Ecto neural progenitor cell (in vitro differentiated cells): ENCODE data around the gene LMAN1.

Experiments
- DNase-seq: peaks from one replicate; pipeline ENCODE4 v3.0.0-alpha.2; 2018; ENCODE audit warnings: low spot score

The LMAN1 gene

GRCh38 chr18:59359576-59359952, 499 bp upstream of the LMAN1 start:
- no peak for DNase-seq

- DNase-seq = no peak
Measured at GRCh38 chr18:59358414-59358711, 702 bp downstream of the LMAN1 start.

- DNase-seq = no peak
Measured at GRCh38 chr18:59357928-59358327, 1.1 kb downstream of the LMAN1 start.

- no peak for DNase-seq
Measured at GRCh38 chr18:59354731-59355130, 4.3 kb downstream of the LMAN1 start.

- DNase-seq = no peak
Measured at GRCh38 chr18:59353079-59353680, 5.9 kb downstream of the LMAN1 start.

- DNase-seq = no peak
Measured at GRCh38 chr18:59352250-59352855, 6.7 kb downstream of the LMAN1 start.

- no peak for DNase-seq
Measured at GRCh38 chr18:59345556-59345955, 13.5 kb downstream of the LMAN1 start.

- no peak for DNase-seq
Measured at GRCh38 chr18:59344996-59345395, 14.1 kb downstream of the LMAN1 start.

- no peak for DNase-seq
Measured at GRCh38 chr18:59343926-59344325, 15.1 kb downstream of the LMAN1 start.

- DNase-seq = no peak
Measured at GRCh38 chr18:59340817-59341216, 18.2 kb downstream of the LMAN1 start.

GRCh38 chr18:59340312-59340711, 18.8 kb downstream of the LMAN1 start:
- DNase-seq = no peak

- DNase-seq = no peak
Measured at GRCh38 chr18:59332986-59333385, 26.1 kb downstream of the LMAN1 start.

- no peak for DNase-seq
Measured at GRCh38 chr18:59328683-59329082, 30.4 kb downstream of the LMAN1 start.

- no peak for DNase-seq
Measured at GRCh38 chr18:59325965-59326364, 33.1 kb downstream of the LMAN1 start.

GRCh38 chr18:59324623-59324971, 34.5 kb downstream of the LMAN1 start:
- DNase-seq = no peak

GRCh38 chr18:59323931-59324622, 35.0 kb downstream of the LMAN1 start:
- DNase-seq = no peak

- no peak for DNase-seq
Measured at GRCh38 chr18:59318460-59319050, 40.5 kb downstream of the LMAN1 start, which contains the start of gene CPLX4. Gene CPLX4, minus strand, starts transcription at chr18:59318649. Its CDS starts 187 bp downstream, at chr18:59318462.

- DNase-seq = no peak
Measured at GRCh38 chr18:59311631-59312030, 47.4 kb downstream of the LMAN1 start.

- no peak for DNase-seq
Measured at GRCh38 chr18:59308938-59309260, 50.2 kb downstream of the LMAN1 start.

GRCh38 chr18:59308248-59308937, 50.7 kb downstream of the LMAN1 start:
- peak; percentile 88 for DNase-seq

GRCh38 chr18:59306640-59307039, 52.4 kb downstream of the LMAN1 start:
- DNase-seq = no peak

- no peak for DNase-seq
Measured at GRCh38 chr18:59305295-59305694, 53.8 kb downstream of the LMAN1 start.

- no peak for DNase-seq
Measured at GRCh38 chr18:59303656-59304195, 55.3 kb downstream of the LMAN1 start.
